IPS DF 4.7 (cell line): Measurements from ENCODE around the gene TMEM239.
"Not testable (repeated sequence)": the region's sequence is repeated elsewhere in the genome, so short reads cannot be mapped to it uniquely, and the experiment has no call there.

ENCODE experiments used
- DNase-seq: peaks from one replicate; pipeline ENCODE4 v3.0.0-alpha.2; 2013; ENCODE audit warnings: low spot score; ENCODE audit errors: extremely low read depth

The TMEM239 gene

DNA sequence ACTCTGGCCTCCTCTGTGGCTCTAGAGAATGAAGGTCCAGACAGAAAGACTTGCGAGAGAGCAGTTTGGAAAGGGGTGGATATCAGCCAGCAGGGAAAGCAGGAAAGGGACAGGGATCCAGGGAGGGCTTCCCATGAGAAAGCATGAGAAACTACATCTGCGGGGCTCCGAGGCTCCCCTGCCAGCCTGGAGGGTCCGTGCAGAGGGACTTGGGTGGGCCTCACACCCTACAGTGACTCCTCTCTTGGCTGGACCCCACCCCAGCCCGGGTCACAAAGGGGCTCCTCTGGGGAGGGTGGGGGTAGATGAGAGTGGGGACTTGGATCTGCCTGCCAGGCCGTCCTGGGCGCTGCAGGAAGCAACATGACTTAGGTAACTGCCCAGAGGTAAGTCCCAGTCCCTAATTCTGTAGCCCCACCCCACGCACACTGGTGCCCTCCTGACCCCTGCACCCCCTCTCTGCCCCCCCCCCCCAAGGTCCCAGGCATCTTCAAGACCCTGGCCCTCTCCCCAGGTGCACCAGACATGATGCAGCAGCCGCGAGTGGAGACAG lies at the start of gene TMEM239:
TSS of gene TMEM239 (plus strand) at position 335 of the 553 bp plus-strand sequence. CDS start at position 526, 191 bp downstream.
- DNase-seq: no peak

- DNase-seq: no peak
Observed at GRCh38 chr20:2767768-2768631, 48.2 kb upstream of the TMEM239 start.

GRCh38 chr20:2768632-2769015 lies 47.5 kb upstream of the TMEM239 start:
- DNase-seq: no peak

DNA sequence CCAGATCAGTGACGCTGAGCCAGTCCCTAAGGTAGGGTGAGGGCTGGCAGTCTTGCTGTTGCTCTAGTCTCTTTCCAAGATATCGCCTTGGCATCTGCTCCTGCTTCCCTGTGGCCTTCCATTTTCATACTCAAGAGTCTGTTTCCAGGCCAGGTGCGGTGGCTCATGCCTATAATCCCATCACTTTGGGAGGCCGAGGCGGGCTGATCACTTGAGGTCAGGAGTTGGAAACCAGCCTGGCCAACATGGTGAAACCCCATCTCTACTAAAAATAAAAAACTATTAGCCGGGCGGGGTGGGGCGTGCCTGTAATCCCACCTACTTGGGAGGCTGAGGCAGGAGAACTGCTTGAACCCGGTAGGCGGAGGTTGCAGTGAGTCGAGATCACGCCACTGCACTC lies 46.1 kb upstream of the TMEM239 start:
- DNase-seq: not testable (repeated sequence)

GRCh38 chr20:2771631-2772080 lies 44.5 kb upstream of the TMEM239 start:
- DNase-seq: no peak

GRCh38 chr20:2773812-2774211 lies 42.4 kb upstream of the TMEM239 start:
- DNase-seq: no peak

- no peak for DNase-seq
Observed at GRCh38 chr20:2775139-2775538, 41.0 kb upstream of the TMEM239 start.

DNA sequence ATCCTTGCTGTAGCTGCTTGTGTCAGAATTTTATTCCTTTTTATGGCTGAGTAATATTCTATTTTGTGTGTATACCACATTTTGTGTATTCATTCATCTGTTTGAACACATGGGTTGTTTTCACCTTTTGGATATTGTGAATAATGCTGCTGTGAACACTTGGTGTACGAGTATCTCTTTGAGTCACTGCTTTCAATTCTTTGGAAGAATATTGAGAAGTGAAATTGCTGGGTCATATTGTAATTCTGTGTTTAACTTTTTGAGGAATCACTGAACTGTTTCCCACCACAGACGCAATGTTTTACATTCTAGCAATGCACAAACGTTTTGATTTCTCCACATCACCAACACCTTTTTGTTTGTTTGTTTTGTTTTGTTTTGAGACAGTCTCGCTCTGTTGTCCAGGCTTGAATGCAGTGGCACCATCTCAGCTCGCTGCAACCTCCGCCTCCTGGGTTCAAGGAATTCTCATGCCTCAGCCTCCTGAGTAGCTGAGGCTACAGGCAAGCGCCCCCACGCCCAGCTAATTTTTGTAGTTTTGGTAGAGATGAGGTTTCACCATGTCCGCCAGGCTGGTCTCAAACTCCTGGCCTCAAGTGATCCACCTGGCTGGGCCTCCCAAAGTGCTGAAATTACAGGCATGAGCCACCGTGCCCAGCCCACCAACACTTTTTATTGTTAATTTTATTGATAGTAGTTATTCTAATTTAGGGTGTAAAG lies 37.4 kb upstream of the TMEM239 start:
- no peak for DNase-seq

DNA sequence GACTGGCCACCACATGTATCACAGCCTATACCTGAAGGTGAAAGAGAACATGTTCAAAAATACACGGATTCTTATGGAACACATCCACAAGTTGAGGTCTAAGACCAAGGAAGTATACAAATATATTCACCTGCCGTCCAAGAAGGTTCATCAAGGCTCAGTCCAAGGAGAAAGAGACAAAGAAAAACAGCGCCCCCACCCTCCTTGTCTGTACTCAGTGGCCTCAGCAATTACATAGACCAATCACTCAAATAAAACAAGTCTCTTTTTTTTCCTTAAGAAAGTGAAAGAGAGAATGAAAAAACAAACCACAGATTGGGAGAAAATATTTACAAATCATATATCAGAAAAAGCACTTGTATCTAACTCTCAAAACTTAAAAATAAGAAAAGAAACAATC lies 35.2 kb upstream of the TMEM239 start:
- no peak for DNase-seq

GRCh38 chr20:2783908-2784566 lies 32.1 kb upstream of the TMEM239 start:
- DNase-seq: no peak

DNA sequence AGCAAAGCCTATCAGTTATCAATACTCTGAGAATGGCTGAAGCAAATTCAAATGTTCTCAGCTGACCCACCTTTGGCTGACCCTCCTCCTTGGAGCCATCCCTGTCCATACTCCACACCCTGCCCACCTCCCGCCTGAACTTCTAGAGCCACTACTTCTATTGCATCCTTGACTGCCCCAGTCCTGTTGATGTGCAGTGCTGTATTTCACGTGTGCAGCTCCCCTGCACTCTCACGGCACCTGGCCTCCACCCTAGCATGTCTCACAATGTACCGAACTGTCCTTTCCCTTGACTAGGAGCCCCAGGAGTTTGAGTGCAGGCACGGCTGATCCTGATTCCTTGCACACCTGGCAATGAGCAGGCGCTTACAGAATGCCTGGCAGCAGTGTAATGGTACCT lies 22.7 kb upstream of the TMEM239 start:
- no peak for DNase-seq

- DNase-seq: no peak
Observed at GRCh38 chr20:2794202-2794748, 21.9 kb upstream of the TMEM239 start.

GRCh38 chr20:2794866-2795447 lies 21.2 kb upstream of the TMEM239 start:
- DNase-seq: no peak

DNA sequence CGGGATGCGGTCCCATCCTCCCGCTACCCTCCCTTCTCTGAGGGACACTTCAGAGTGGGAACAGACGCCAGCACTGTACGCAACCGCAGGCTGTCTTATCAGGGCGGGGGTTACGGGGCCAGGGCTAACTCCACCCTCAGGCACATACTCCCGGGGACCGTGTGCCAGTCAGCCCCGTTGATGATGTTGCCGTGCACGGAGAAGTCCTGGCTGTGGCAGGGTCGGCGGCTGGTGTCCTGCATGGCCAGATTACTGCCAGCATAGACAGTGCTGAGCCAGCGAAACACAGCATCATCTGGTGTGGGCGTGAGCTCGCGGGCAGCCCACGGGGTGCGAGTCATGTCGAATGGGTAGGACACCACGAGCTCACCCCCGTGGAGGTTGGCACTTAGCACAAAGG lies 20.7 kb upstream of the TMEM239 start:
- no peak for DNase-seq

DNA sequence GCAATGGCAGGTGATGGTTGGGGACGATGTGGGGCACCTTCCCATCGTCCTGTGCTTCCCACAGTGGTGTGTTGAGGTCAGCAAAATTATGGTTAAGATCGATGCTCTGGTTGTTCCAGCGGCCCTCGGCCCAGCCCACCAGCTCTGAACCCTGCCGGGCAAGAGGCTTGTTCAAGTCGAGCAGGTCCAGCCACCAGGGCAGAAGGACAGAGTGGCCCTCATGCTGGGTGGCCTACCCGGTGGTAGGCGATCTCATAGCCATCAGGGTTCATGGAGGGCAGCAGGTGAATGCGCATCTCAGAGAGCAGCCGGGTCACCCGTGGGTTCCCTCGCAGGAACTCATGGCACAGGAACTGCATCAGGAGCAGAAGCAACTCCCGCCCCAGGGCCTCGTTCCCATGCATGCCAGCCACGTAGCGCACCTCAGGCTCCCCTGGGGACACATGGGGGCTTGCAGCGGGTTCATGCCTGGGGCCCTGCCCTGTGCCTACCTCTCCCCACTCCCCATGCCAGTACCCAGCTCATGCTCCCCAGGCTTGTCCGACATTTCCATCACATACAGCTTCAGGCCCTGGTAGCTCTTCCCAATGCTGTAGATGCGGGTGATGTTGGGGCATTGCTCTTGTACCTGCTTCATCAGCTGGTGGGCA lies 20.0 kb upstream of the TMEM239 start:
- DNase-seq: no peak

- DNase-seq: no peak
Observed at GRCh38 chr20:2797136-2797983, 18.8 kb upstream of the TMEM239 start.

- DNase-seq: no peak
Observed at GRCh38 chr20:2798095-2798805, 17.9 kb upstream of the TMEM239 start.

DNA sequence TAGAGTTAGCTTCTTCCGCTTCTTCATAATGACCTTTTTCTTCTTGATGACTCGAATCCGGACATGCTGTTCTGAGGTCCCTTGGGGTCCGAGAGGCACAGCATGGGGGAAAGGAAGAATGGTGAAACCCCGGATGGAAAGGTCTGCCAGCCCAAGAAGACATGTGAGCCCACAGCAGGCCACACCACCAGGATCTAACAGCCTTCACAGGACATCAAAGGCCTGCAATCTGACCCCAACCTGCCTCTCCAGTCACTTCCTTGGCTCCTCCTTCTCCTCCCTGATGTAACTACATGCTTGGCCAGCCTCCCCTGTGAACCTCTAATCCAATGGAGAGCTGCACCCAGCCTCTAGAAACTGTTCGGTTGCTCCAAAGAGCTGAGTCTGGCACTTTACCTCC lies 17.4 kb upstream of the TMEM239 start:
- no peak for DNase-seq

DNA sequence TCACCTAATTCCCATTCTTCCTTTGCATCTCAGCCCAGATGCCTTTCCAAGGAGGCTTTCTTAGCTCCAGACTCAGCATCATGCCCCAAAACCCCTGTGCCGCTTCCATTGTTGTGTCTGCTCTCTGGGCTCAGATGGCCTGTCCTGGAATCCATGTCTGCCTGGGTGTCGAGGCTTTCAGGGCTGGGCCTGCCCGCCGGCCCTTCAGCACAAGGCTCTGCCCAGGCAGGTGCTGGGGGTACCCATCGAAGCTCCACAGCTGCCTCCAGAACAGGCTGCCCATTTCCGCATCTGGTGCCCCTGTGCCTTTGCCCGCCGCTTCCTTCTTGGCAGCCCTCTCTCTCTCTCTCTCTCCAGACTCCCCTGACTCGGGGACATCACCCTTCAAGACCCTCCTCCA lies 16.9 kb upstream of the TMEM239 start:
- DNase-seq: no peak
